Rectal smooth muscle tissue (tissue), 1 donor: ENCODE measurements around the gene TSPAN7.

Experiments
- H3K27ac ChIP-seq: one replicate; pipeline ENCODE4 v1.7.0; 2013; ENCODE audit warnings: low read depth, low read length, inconsistent platforms
- H3K27me3 ChIP-seq: one replicate; pipeline ENCODE4 v1.7.0; 2013; ENCODE audit warnings: low read length; ENCODE audit not compliant: control insufficient read depth, insufficient read depth
- H3K36me3 ChIP-seq: one replicate; pipeline ENCODE4 v1.7.0; 2013; ENCODE audit warnings: low read length; ENCODE audit not compliant: control insufficient read depth, insufficient read depth
- H3K4me1 ChIP-seq: one replicate; pipeline ENCODE4 v1.7.0; 2013; ENCODE audit warnings: low read length; ENCODE audit not compliant: control insufficient read depth, insufficient read depth
- H3K4me3 ChIP-seq: one replicate; pipeline ENCODE4 v1.7.0; 2013; ENCODE audit warnings: low read length
- H3K9ac ChIP-seq: one replicate; pipeline ENCODE4 v1.7.0; 2013; ENCODE audit warnings: low read length

TSPAN7 gene

DNA sequence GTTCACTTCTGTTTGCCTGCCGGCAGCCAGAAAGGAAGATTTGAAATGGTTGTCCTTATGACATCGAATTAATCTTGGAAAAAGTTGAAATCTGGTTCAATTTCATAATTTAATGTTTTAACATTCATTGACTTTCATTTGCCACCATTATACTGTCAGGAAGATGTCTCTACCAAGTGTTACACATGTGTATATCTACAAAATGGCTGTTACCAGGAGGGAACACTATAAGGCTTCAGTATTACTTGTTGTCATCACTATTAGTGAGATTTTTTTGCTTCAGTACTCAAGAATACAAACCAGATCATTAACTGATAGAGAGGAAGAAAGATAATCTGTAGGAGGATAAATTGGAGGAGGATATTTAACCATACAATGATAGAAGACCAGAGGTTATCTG is 71.2 kb downstream of the TSPAN7 start:
- Histone ChIP-seq H3K27me3 (no peaks in the 10 kb centered on the region), H3K36me3 (no peaks in the 10 kb centered on the region), H3K9ac (no peak overlapping the region), H3K4me3 (no peak overlapping the region), H3K27ac (no peak overlapping the region), H3K4me1 (no peaks in the 10 kb centered on the region)

DNA sequence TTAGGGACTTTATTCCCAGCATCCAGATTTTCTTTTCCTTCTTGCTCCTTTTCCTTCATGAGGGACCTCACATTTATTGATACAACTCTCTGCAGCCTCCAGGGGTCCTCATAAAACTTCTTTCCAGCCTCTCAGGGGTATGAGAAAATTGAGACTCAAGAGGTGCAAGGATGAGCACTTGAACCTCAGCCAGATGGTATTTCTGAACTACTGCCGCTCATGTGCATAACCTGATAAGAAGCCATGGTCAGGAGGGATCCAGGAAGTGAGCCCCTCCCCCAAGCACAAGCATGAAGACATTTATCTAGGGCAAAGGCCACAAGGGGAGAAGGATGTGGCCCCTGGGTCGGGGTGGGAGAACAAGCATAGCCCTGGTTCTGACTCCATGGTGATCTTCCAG is 73.3 kb downstream of the TSPAN7 start:
- Histone ChIP-seq H3K4me3 (no peak overlapping the region), H3K4me1 (no peaks in the 10 kb centered on the region), H3K27me3 (no peaks in the 10 kb centered on the region)

DNA sequence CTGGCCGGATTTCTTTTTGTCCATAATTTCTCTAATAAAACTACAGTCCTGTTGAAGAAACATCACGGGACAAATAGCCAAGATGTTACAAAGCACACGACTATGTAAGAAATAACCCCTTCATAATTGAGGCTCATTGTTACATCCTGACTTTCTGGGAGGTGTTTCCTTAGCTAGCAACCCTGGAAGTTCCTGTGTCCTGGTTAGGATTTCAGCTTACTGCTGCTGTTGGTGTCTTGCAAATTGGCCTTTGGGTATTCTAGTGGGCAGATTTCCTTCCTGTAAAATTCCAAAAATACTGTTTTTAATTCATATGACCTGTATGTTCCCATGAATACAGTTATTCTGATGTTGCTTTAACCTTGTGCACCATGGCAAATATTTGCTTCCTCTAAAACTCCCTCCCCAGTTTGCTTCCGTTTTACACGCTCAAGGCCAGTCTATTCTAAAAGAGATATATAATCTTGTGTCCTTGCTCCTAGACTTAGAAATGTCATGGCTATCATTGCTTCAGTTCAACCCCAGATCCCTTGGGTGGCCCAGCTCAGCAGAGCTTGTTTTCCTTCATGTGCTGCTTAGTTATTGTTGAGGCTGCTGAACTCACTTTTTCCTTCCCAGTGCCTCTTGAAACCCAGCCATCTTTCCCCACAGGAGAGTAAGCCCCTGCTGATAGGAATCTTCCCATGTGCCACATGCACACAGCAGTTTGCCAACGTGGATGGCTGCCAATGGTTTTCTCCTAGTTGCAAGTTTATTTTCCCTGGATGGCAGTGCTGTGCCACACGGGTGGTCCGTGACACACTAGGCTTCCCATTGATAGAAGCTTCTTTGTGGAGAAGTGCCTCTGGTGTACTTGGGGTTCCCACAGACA is 75.8 kb downstream of the TSPAN7 start:
- Histone ChIP-seq H3K27ac (no peak overlapping the region), H3K36me3 (no peaks in the 10 kb centered on the region), H3K4me3 (no peak overlapping the region), H3K27me3 (no peaks in the 10 kb centered on the region), H3K4me1 (no peaks in the 10 kb centered on the region), H3K9ac (no peak overlapping the region)

More for the DNA sequence above, 73.3 kb downstream of the TSPAN7 start:
- Histone ChIP-seq H3K9ac (no peak overlapping the region), H3K36me3 (no peaks in the 10 kb centered on the region), H3K27ac (no peak overlapping the region)

DNA sequence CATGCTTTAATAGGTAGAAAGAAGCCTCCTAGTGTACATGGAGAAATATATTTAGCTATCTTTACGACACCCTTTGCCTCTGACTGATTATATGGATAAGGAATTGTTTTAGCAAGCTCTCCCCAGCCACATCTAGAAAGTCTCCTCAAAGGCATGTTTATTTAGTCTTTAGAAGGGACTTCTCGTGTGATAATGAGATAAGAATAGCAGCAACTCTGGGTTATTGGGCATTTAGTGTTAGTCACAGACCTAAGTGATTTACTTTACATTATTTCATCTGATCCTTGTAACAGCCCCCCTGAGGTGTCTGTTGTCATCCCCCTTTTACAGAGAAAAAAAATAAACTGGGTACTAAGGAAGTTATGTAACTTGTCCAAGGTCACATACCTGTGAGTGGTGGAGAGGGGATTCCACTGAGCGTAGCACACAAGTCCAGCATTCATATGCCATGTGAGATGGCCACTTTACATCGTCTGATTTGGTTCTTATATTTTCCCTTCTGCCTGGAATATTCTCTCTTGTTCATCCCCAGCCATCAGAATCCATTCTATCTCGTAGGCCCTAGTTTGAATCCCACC is 77.7 kb downstream of the TSPAN7 start:
- Histone ChIP-seq H3K4me1 (no peaks in the 10 kb centered on the region), H3K4me3 (no peak overlapping the region), H3K27ac (no peak overlapping the region), H3K9ac (no peak overlapping the region), H3K36me3 (no peaks in the 10 kb centered on the region), H3K27me3 (no peaks in the 10 kb centered on the region)

DNA sequence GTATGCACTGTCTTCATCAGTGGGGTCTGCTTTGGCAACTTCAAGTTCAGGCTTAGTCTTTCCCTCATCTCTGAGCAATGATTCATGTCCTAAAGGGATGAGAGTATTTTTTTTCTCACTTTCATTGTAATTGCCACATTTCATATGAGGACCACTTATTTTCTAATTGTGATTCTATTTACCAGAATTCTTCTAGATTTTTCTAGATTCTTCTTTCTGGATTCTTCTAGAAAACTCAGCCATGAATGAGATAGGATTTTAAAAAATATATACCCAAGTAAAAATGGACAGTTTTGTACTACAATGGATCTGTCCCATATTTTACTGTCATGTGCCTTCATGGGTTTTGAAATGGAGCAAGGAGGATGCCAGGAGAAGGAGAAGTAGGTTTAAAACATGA is 78.4 kb downstream of the TSPAN7 start:
- no peaks in the 10 kb centered on the region for H3K36me3 ChIP-seq
- H3K9ac ChIP-seq: no peak overlapping the region
- no peak overlapping the region for H3K4me3 ChIP-seq
- no peaks in the 10 kb centered on the region for H3K4me1 ChIP-seq
- no peaks in the 10 kb centered on the region for H3K27me3 ChIP-seq
- no peak overlapping the region for H3K27ac ChIP-seq

DNA sequence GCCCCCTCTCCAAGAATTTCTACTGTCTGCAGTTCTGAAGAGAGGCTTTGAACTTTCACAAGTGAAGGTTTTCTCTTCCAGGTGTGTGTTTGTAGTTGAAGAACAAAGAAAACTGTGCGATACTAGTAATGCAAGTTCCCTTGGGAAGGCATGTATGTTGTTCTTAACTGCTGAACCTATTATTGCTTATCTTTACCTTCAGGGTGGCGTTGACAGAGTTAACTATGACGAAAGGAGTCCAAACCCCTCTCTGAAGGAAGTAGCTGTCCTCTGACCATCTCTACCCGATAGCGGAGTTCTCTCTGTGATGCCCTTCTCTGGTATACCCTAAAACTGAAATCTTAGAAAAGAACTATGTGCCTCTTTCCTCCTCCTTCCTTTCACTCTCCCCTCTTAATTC is 79.9 kb downstream of the TSPAN7 start:
- H3K9ac ChIP-seq: no peak overlapping the region
- no peak overlapping the region for H3K4me3 ChIP-seq
- H3K36me3 ChIP-seq: no peaks in the 10 kb centered on the region
- H3K27ac ChIP-seq: no peak overlapping the region
- H3K4me1 ChIP-seq: no peaks in the 10 kb centered on the region
- H3K27me3 ChIP-seq: no peaks in the 10 kb centered on the region

DNA sequence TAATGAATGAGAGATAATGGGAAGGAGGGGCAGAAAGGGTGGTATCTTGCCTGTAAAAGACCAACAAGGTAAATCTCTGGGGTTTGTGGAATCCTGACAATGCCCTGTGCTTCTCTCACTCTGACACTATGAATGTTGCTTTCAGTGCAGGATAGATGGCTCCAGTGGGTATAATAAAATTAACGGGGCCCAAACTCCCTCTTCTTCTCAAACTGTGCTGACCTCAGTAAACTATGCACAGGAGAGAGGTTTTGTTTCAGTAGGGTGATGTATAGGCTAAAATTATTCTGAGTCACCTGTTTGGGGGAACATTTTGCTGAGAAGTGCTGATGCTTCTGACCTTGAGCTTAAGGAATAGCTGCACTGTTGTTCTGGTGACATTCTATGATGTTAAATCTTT is 82.6 kb downstream of the TSPAN7 start:
- H3K4me1 ChIP-seq: no peaks in the 10 kb centered on the region
- H3K27me3 ChIP-seq: no peaks in the 10 kb centered on the region
- no peak overlapping the region for H3K4me3 ChIP-seq
- H3K9ac ChIP-seq: no peak overlapping the region
- H3K36me3 ChIP-seq: no peaks in the 10 kb centered on the region
- H3K27ac ChIP-seq: no peak overlapping the region

DNA sequence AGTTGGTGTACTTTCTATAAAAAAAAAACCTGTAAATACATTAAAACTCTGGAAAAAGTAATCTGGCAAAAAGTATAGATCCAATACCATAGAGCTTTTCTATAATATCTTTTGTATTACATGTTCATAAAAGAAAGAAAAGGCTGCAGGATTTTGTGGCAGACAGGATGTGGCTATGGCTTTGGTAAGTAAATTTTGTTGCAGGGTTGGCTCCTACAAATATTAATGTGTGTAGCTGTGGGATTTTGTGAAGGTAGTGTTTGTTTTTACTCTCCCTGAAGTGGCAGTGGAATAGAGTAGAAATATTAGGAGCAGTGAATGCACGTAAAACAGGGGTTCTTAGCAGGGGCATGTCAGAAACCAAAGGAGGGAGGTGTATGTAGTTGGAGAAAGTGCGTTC is 84.8 kb downstream of the TSPAN7 start:
- no peaks in the 10 kb centered on the region for H3K36me3 ChIP-seq
- H3K9ac ChIP-seq: no peak overlapping the region
- no peaks in the 10 kb centered on the region for H3K27me3 ChIP-seq
- H3K4me3 ChIP-seq: no peak overlapping the region
- no peak overlapping the region for H3K27ac ChIP-seq
- H3K4me1 ChIP-seq: no peaks in the 10 kb centered on the region

DNA sequence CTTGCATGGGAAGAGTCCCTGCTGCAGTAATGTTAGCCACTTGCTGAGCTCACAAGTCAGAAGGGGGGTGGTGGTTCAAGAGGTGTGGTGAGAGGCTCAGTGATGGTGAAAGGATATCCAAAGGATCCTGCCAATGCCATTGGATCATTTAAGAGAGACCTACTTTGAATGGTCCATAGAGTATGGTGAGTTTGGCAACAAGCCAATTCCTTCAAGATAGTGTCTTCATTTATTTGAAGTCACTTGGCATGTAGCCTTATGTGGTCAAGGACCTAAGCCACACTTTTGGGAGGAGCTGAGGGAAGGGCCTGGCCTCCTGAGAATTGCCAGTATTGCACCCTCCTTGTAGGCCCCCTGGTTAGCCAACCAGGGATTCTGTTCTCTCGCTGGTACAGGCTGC is 87.9 kb downstream of the TSPAN7 start:
- H3K27me3 ChIP-seq: no peaks in the 10 kb centered on the region
- no peak overlapping the region for H3K4me3 ChIP-seq
- no peaks in the 10 kb centered on the region for H3K36me3 ChIP-seq
- no peak overlapping the region for H3K9ac ChIP-seq
- H3K4me1 ChIP-seq: no peaks in the 10 kb centered on the region
- no peak overlapping the region for H3K27ac ChIP-seq

DNA sequence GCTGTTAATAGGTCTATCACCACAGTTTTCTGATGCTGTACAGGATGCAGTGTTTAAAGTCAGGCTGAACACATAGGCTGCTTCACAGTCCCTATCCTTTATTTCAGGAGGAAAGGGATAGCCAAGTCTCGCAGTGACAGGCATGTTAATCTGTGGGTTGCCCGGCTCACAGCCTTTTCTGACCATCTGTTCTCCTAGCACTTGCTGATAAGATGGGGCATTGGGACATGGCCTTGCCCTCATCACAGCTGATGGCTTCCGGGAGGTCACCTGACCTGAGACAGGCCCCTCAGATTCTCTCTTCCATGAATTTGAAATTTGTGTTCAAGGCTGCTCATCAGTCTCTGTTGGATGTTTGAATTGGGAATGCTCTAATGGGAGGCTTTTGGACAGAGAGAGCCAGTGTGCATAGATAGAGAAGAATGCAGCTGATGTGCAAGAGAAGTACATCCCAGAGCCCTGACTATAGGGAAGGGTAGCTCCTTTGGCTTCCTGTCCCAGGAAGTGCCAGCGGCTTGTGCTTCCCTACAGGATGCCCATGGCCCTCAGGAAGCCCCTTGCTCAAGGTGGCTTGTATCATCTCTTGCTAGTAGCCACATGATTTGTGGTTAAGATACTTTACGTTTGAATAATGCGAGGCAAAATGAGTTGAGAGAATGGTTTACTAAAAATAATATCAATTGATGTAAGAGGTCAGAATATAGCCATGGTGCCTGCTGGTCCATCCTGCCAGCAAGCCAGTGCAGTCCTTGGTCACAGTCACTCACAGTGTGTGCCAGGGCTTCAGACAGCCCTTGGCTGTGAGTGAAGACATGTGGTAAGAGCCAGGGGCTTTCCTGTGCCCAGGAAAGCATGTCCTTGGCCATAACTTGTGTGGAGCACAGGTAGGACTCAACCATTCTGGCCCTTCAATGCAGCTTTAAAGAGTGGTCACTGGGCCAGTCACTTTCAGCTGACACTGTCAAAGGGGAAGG is 88.6 kb downstream of the TSPAN7 start:
- Histone ChIP-seq H3K27ac (no peak overlapping the region), H3K27me3 (no peaks in the 10 kb centered on the region), H3K4me1 (no peaks in the 10 kb centered on the region), H3K4me3 (no peak overlapping the region), H3K36me3 (no peaks in the 10 kb centered on the region), H3K9ac (no peak overlapping the region)

DNA sequence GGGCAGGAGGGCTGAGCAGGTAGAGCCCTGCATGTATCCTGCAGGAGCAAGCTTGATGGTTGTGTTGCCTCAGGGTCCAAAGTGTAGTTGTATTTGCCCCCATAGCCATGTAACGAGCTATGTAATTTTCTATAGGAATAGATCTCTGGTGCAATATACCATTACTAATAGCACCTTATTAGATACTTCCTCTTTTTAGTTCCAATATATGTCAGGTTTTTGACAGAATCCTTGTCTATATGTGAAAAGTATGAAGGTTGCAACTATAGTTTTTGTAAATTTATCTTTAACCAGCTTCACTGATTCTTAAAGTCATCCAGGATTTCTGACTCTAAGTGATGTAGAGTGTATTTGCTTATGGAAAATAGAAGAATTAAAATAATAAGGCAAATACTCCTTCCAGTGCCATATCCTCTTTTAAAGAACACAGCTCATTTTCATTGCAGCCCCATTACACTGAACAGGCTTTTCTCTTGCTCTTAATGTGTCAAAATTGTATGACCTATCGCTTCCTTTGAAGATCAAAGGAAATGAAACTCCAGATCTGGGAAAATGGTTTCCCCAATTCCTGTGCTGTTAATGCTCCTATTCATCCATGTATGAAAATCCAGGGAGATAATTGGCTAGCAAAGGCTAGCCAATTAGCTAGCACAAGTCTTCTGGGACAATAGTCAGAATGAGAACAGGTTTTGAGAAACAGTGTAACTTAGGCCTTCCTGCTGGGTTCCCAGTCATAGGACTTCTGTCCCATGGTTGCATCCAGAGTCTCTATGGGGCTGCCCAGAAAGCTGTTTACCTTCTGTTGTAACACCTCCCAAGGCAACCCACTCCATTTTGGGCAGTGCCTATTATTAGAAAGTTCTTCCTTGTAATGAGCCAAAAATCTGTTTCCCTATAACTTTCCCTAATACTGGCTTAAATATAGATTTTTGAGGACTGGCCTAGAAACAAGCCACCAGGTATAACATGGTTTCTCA is 90.6 kb downstream of the TSPAN7 start:
- no peak overlapping the region for H3K27ac ChIP-seq
- no peak overlapping the region for H3K4me3 ChIP-seq

More for the DNA sequence above, 90.6 kb downstream of the TSPAN7 start:
- Histone ChIP-seq H3K4me1 (no peaks in the 10 kb centered on the region), H3K9ac (no peak overlapping the region), H3K27me3 (no peaks in the 10 kb centered on the region), H3K36me3 (no peaks in the 10 kb centered on the region)
